Testis (tissue), 2 donors: ENCODE data around the gene FHL2.

Experiments
- CTCF ChIP-seq, 3 experiments: fragments of 450-650 bp in 2 of 3; fragments of 200-600 bp in 1 of 3; sonication (generic) in 1 of 3; IDR thresholded peaks; one replicate each; pipeline ENCODE4 v1.5.1; 2016 to 2019; ENCODE audit warnings: antibody characterized with exemption in 3 of 3, mild to moderate bottlenecking in 2 of 3, moderate library complexity in 1 of 3
- POLR2A ChIP-seq: fragments of 450-650 bp; IDR thresholded peaks from one replicate; pipeline ENCODE4 v1.6.1; 2017; ENCODE audit warnings: antibody characterized with exemption, mild to moderate bottlenecking, moderate library complexity

- TF ChIP-seq CTCF (IDR thresholded peaks at IDR 0.05) (no peak), POLR2A (no peak)
Observed at GRCh38 chr2:105335469-105335868, 63.4 kb downstream of the FHL2 start.
